Measurements from ENCODE around the gene TIGAR.

The TIGAR gene

GRCh38 chr12:4281173-4281654 is 39.8 kb upstream of the TIGAR start:
- no peak for DNase-seq

GRCh38 chr12:4282103-4282891 is 38.7 kb upstream of the TIGAR start:
- DNase-seq, result no peak
- in situ Hi-C loops (cut with MboI; ENCODE audit: low pct_unique_long_range_greater_than_20kb, low sequenced_read_pairs), result loop anchor here (25.0 kb wide), 1 partner anchor 395 kb away; no protein-coding TSS in a partner anchor

More at GRCh38 chr12:4281173-4281654, 39.8 kb upstream of the TIGAR start:
- in situ Hi-C loops (cut with MboI; ENCODE audit: low pct_unique_long_range_greater_than_20kb, low sequenced_read_pairs), result loop anchor here (25.0 kb wide), 1 partner anchor 394 kb away; no protein-coding TSS in a partner anchor

- DNase-seq, result no peak
- in situ Hi-C loops (cut with MboI; ENCODE audit: low pct_unique_long_range_greater_than_20kb, low sequenced_read_pairs), result loop anchor here (25.0 kb wide), 1 partner anchor 396 kb away; no protein-coding TSS in a partner anchor
These were observed 38.0 kb upstream of the TIGAR start for GRCh38 chr12:4282892-4283511.

- in situ Hi-C loops (cut with MboI; ENCODE audit: low pct_unique_long_range_greater_than_20kb, low sequenced_read_pairs), result loop anchor here (25.0 kb wide), 1 partner anchor 396 kb away; no protein-coding TSS in a partner anchor
- DNase-seq, result no peak
These were observed 37.3 kb upstream of the TIGAR start for GRCh38 chr12:4283512-4284255.

- in situ Hi-C loops (cut with MboI; ENCODE audit: low pct_unique_long_range_greater_than_20kb, low sequenced_read_pairs), result loop anchor here (25.0 kb wide), 1 partner anchor 397 kb away; no protein-coding TSS in a partner anchor
- no peak for DNase-seq
These were observed 36.7 kb upstream of the TIGAR start for GRCh38 chr12:4284306-4284705.

GRCh38 chr12:4285070-4285469 is 35.9 kb upstream of the TIGAR start:
- in situ Hi-C loops (cut with MboI; ENCODE audit: low pct_unique_long_range_greater_than_20kb, low sequenced_read_pairs), result loop anchor here (25.0 kb wide), 1 partner anchor 398 kb away; no protein-coding TSS in a partner anchor
- no peak for DNase-seq

- in situ Hi-C loops (cut with MboI; ENCODE audit: low pct_unique_long_range_greater_than_20kb, low sequenced_read_pairs), result loop anchor here (25.0 kb wide), 1 partner anchor 399 kb away; no protein-coding TSS in a partner anchor
- DNase-seq, result peak; percentile 28
These were observed 34.8 kb upstream of the TIGAR start for GRCh38 chr12:4286228-4286627.

- in situ Hi-C loops (cut with MboI; ENCODE audit: low pct_unique_long_range_greater_than_20kb, low sequenced_read_pairs), result loop anchor here (25.0 kb wide), 1 partner anchor 400 kb away; no protein-coding TSS in a partner anchor
- DNase-seq, result no peak
These were observed 34.2 kb upstream of the TIGAR start for GRCh38 chr12:4286771-4287317.

GRCh38 chr12:4287325-4288211 is 33.4 kb upstream of the TIGAR start:
- in situ Hi-C loops (cut with MboI; ENCODE audit: low pct_unique_long_range_greater_than_20kb, low sequenced_read_pairs), result loop anchor here (25.0 kb wide), 1 partner anchor 400 kb away; no protein-coding TSS in a partner anchor
- no peak for DNase-seq

- DNase-seq, result peak; percentile 72
- in situ Hi-C loops (cut with MboI; ENCODE audit: low pct_unique_long_range_greater_than_20kb, low sequenced_read_pairs), result loop anchor here (25.0 kb wide), 1 partner anchor 401 kb away; no protein-coding TSS in a partner anchor
These were observed 32.5 kb upstream of the TIGAR start for GRCh38 chr12:4288296-4289131.

- peak; percentile 86 for DNase-seq
- in situ Hi-C loops (cut with MboI; ENCODE audit: low pct_unique_long_range_greater_than_20kb, low sequenced_read_pairs), result loop anchor here (25.0 kb wide), 1 partner anchor 402 kb away; no protein-coding TSS in a partner anchor
These were observed 31.7 kb upstream of the TIGAR start for GRCh38 chr12:4289231-4289878.

GRCh38 chr12:4289998-4290790 is 30.8 kb upstream of the TIGAR start:
- in situ Hi-C loops (cut with MboI; ENCODE audit: low pct_unique_long_range_greater_than_20kb, low sequenced_read_pairs), result loop anchor here (25.0 kb wide), 1 partner anchor 403 kb away; no protein-coding TSS in a partner anchor
- DNase-seq, result no peak

GRCh38 chr12:4292341-4293073 is 28.5 kb upstream of the TIGAR start:
- in situ Hi-C loops (cut with MboI; ENCODE audit: low pct_unique_long_range_greater_than_20kb, low sequenced_read_pairs), result loop anchor here (25.0 kb wide), 1 partner anchor 405 kb away; no protein-coding TSS in a partner anchor
- DNase-seq, result no peak

GRCh38 chr12:4293299-4293965 is 27.6 kb upstream of the TIGAR start:
- in situ Hi-C loops (cut with MboI; ENCODE audit: low pct_unique_long_range_greater_than_20kb, low sequenced_read_pairs), result loop anchor here (25.0 kb wide), 1 partner anchor 406 kb away; no protein-coding TSS in a partner anchor
- no peak for DNase-seq
